ENCODE data around the gene GIT2.

GIT2 gene

DNA sequence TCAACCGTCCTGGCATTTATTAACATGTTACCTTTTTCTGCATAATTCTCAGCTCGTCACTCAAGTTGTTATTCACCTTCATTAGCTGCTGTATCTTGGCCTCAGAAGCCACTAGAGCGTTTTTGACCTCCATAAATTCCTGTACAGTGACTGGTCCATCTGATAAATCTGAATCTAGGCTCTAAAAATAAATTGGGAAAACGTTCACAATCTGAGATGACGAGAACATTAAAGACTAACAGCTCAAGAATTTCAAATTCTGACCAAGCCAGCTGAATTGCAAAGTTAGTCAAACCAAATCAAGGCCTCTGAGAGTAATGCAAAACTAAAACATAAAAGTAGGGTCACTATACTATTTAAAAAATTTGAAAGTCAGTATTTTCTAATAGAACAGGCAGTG lies 45.0 kb downstream of the GIT2 start:
- peaks cover 8% of the 10 kb centered on the region for H3K4me1 ChIP-seq
- H3K9me3 ChIP-seq (ENCODE audit: control insufficient read depth, low read length) = no peaks in the 10 kb centered on the region
- no peak overlapping the region for H3K4me3 ChIP-seq (ENCODE audit: low read depth, low read length)
- no peaks in the 10 kb centered on the region for H3K79me2 ChIP-seq
- TF ChIP-seq, protein P1, sequence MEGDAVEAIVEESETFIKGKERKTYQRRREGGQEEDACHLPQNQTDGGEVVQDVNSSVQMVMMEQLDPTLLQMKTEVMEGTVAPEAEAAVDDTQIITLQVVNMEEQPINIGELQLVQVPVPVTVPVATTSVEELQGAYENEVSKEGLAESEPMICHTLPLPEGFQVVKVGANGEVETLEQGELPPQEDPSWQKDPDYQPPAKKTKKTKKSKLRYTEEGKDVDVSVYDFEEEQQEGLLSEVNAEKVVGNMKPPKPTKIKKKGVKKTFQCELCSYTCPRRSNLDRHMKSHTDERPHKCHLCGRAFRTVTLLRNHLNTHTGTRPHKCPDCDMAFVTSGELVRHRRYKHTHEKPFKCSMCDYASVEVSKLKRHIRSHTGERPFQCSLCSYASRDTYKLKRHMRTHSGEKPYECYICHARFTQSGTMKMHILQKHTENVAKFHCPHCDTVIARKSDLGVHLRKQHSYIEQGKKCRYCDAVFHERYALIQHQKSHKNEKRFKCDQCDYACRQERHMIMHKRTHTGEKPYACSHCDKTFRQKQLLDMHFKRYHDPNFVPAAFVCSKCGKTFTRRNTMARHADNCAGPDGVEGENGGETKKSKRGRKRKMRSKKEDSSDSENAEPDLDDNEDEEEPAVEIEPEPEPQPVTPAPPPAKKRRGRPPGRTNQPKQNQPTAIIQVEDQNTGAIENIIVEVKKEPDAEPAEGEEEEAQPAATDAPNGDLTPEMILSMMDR (IDR thresholded peaks at IDR 0.05) = no peak
- H3K27ac ChIP-seq = no peak overlapping the region
- no peak overlapping the region for H3K9ac ChIP-seq
- H2AFZ ChIP-seq = no peak overlapping the region
- H3K4me2 ChIP-seq (ENCODE audit: low read length) = peak overlapping the region; percentile 16
- H3K36me3 ChIP-seq (ENCODE audit: control insufficient read depth, insufficient read depth, low read length) = no peaks in the 10 kb centered on the region
- no peaks in the 10 kb centered on the region for H3K27me3 ChIP-seq (ENCODE audit: control insufficient read depth, insufficient read depth, low read length)

DNA sequence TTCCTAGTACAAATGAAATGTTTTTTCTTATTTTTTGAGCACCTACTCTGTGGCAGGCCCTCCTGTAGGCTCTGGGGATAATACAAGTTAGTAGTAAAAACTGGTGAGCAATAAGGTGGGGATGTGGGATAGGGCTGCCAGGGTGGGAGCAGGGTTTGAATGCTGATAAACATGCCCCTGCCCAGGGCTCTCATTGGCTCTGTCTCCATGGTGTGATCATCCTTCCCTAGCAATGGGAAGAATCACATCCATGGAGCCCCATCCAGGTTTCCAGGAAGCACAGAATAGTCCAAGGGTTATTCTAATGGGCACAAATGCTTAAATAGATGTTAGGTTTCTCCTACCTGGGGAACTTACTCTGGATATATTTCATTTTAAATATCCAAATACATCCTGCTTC lies 45.5 kb downstream of the GIT2 start:
- no peaks in the 10 kb centered on the region for H3K9me3 ChIP-seq (ENCODE audit: control insufficient read depth, low read length)
- H3K79me2 ChIP-seq = no peaks in the 10 kb centered on the region
- H3K9ac ChIP-seq = no peak overlapping the region
- H3K4me2 ChIP-seq (ENCODE audit: low read length) = no peak overlapping the region
- peaks cover 8% of the 10 kb centered on the region for H3K4me1 ChIP-seq
- H2AFZ ChIP-seq = no peak overlapping the region
- H3K36me3 ChIP-seq (ENCODE audit: control insufficient read depth, insufficient read depth, low read length) = no peaks in the 10 kb centered on the region
- H3K4me3 ChIP-seq (ENCODE audit: low read depth, low read length) = no peak overlapping the region
- no peaks in the 10 kb centered on the region for H3K27me3 ChIP-seq (ENCODE audit: control insufficient read depth, insufficient read depth, low read length)
- no peak overlapping the region for H3K27ac ChIP-seq
- TF ChIP-seq, protein P1 (IDR thresholded peaks at IDR 0.05) = no peak

DNA sequence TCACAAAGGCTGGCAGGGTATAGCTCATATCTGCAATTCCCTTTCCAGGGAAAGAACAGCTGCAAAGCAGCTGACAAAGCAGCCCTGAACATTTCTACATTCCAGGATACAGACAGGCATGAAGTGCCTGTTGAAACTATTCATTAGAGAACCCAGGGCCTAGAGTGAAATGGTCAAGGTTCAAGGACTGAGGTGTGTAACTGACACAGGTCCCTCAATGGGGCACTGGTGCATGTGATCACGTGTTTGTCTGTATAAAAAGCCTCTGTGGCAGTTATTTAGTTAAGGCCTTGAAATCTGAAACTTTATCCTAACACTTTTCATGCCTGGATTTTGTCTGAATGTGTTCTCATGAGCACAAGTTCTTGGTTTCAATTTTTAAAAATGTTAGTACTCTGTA lies 47.1 kb downstream of the GIT2 start:
- H3K27ac ChIP-seq = no peak overlapping the region

DNA sequence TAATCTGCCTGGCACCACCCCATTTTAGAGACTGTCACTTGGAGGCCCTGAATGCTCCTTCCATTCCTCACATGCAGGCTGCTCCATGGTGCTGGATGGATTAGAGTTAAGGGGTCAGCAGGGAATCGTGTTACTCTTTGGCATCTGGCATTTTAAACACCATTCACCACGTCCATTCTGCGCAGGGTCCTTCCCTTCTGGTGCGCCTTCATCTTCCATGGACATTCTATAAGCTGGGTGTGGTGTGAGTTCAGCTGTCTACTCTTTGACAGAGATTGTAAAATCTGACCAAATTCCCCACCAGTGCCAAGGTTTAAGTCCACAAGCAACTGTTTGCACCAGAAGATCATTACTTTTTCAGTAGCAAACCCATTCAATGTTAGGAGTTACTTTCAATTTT lies 47.8 kb downstream of the GIT2 start:
- no peak overlapping the region for H3K9ac ChIP-seq

More for the DNA sequence above, 47.1 kb downstream of the GIT2 start:
- H3K9ac ChIP-seq = no peak overlapping the region
- peak overlapping the region; percentile 27 for H3K4me3 ChIP-seq (ENCODE audit: low read depth, low read length)
- TF ChIP-seq, protein P1 (IDR thresholded peaks at IDR 0.05) = no peak
- peaks cover 8% of the 10 kb centered on the region for H3K4me1 ChIP-seq
- no peak overlapping the region for H2AFZ ChIP-seq
- peak overlapping the region; percentile 58 for H3K4me2 ChIP-seq (ENCODE audit: low read length)
- no peaks in the 10 kb centered on the region for H3K36me3 ChIP-seq (ENCODE audit: control insufficient read depth, insufficient read depth, low read length)
- H3K27me3 ChIP-seq (ENCODE audit: control insufficient read depth, insufficient read depth, low read length) = no peaks in the 10 kb centered on the region
- no peaks in the 10 kb centered on the region for H3K9me3 ChIP-seq (ENCODE audit: control insufficient read depth, low read length)
- H3K79me2 ChIP-seq = peaks cover 2% of the 10 kb centered on the region

DNA sequence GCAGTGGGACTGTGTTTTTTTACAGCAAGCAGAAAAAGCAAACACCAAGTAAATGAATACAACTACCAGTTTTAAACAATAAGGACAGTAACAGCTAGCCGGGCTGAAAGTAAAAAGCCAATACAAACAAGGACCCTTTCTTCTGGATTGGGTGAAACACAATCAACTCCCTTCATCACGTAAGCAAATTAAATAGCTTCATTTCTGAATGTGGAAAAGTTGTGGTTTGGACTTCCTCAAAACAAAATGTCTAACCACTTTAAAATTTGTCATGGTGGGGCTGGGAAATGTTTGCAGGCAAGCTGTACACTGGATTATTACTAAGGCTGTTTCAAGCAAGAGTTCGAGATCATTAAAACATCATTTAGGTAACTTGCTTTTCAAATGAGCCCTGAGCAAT lies 48.6 kb downstream of the GIT2 start:
- Histone ChIP-seq H3K9me3 (ENCODE audit: control insufficient read depth, low read length) (no peaks in the 10 kb centered on the region), H3K9ac (no peak overlapping the region), H3K27me3 (ENCODE audit: control insufficient read depth, insufficient read depth, low read length) (no peaks in the 10 kb centered on the region), H3K36me3 (ENCODE audit: control insufficient read depth, insufficient read depth, low read length) (no peaks in the 10 kb centered on the region), H3K79me2 (peaks cover 2% of the 10 kb centered on the region), H3K27ac (no peak overlapping the region), H3K4me1 (peaks cover 8% of the 10 kb centered on the region), H3K4me3 (ENCODE audit: low read depth, low read length) (no peak overlapping the region), H2AFZ (no peak overlapping the region), H3K4me2 (ENCODE audit: low read length) (no peak overlapping the region)
- TF ChIP-seq, protein P1 (IDR thresholded peaks at IDR 0.05) = no peak

More for the DNA sequence above, 47.8 kb downstream of the GIT2 start:
- Histone ChIP-seq H3K36me3 (ENCODE audit: control insufficient read depth, insufficient read depth, low read length) (no peaks in the 10 kb centered on the region), H2AFZ (no peak overlapping the region), H3K27me3 (ENCODE audit: control insufficient read depth, insufficient read depth, low read length) (no peaks in the 10 kb centered on the region), H3K4me2 (ENCODE audit: low read length) (peak overlapping the region; percentile 58), H3K4me1 (peaks cover 8% of the 10 kb centered on the region), H3K4me3 (ENCODE audit: low read depth, low read length) (peak overlapping the region; percentile 27), H3K27ac (no peak overlapping the region), H3K9me3 (ENCODE audit: control insufficient read depth, low read length) (no peaks in the 10 kb centered on the region), H3K79me2 (peaks cover 2% of the 10 kb centered on the region)
- TF ChIP-seq, protein P1 (IDR thresholded peaks at IDR 0.05) = no peak
